NT2/D1 (cell line): ENCODE measurements around the gene TMEM125.

Experiments
- DNase-seq: peaks from one replicate; pipeline ENCODE4 v3.0.0-alpha.2; 2011; ENCODE audit warnings: low read depth, low spot score
- H3K27me3 ChIP-seq: 2 replicates; pipeline ENCODE4 v1.6.0; 2011; ENCODE audit warnings: mild to moderate bottlenecking; ENCODE audit not compliant: insufficient read length, insufficient read depth
- H3K36me3 ChIP-seq: 2 replicates; pipeline ENCODE4 v1.6.1; 2011; ENCODE audit warnings: mild to moderate bottlenecking, low read length, mixed read lengths; ENCODE audit not compliant: insufficient read depth, insufficient read length
- H3K4me1 ChIP-seq: 2 replicates; pipeline ENCODE4 v1.5.1; 2011; ENCODE audit not compliant: insufficient read depth, insufficient read length
- H3K4me3 ChIP-seq: 2 replicates; pipeline ENCODE4 v1.5.1; 2011; ENCODE audit warnings: low read depth; ENCODE audit not compliant: insufficient read length
- H3K9ac ChIP-seq: 2 replicates; pipeline ENCODE4 v1.6.0; 2011; ENCODE audit warnings: low read depth; ENCODE audit not compliant: insufficient read length
- H3K9me3 ChIP-seq: 2 replicates; pipeline ENCODE4 v1.5.1; 2011; ENCODE audit warnings: mild to moderate bottlenecking, low read length; ENCODE audit not compliant: insufficient read depth
- SUZ12 ChIP-seq: IDR thresholded peaks from 2 replicates; pipeline ENCODE4 v1.6.1; 2011; ENCODE audit not compliant: insufficient read length, insufficient read depth; ENCODE audit errors: extremely low read depth
- YY1 ChIP-seq: IDR thresholded peaks from 2 replicates; pipeline ENCODE4 v1.6.1; 2011; ENCODE audit not compliant: insufficient read length, insufficient read depth
- ZNF274 ChIP-seq: IDR thresholded peaks from 2 replicates; pipeline ENCODE4 v1.6.1; 2011; ENCODE audit warnings: mild to moderate bottlenecking, low read depth, low read length

The TMEM125 gene

GRCh38 chr1:43321331-43321891, 51.6 kb downstream of the TMEM125 start:
- Histone ChIP-seq H3K9ac (no peak overlapping the region), H3K36me3 (no peaks in the 10 kb centered on the region), H3K4me3 (no peak overlapping the region), H3K9me3 (peaks cover 16% of the 10 kb centered on the region), H3K27me3 (no peaks in the 10 kb centered on the region), H3K4me1 (peaks cover 13% of the 10 kb centered on the region)
- TF ChIP-seq YY1 (no peak), SUZ12 (no peak), ZNF274 (no peak)
- no peak for DNase-seq

- TF ChIP-seq ZNF274 (no peak), YY1 (no peak)
- peaks cover 13% of the 10 kb centered on the region for H3K4me1 ChIP-seq
Measured at GRCh38 chr1:43322506-43322905, 52.7 kb downstream of the TMEM125 start.

More at GRCh38 chr1:43322506-43322905, 52.7 kb downstream of the TMEM125 start:
- no peak overlapping the region for H3K9ac ChIP-seq
- H3K9me3 ChIP-seq = peaks cover 25% of the 10 kb centered on the region
- no peak for DNase-seq
- no peak overlapping the region for H3K4me3 ChIP-seq
- H3K36me3 ChIP-seq = no peaks in the 10 kb centered on the region
- H3K27me3 ChIP-seq = no peaks in the 10 kb centered on the region
